Astrocyte (in vitro differentiated cells and primary cell): ENCODE results near the gene MTMR1. TPM values are rescaled to one million over a fixed set of nuclear protein-coding genes. Genes with fewer than 3 reads are reported as not detected.

ENCODE experiments used
- DNase-seq: peaks from one replicate; pipeline ENCODE4 v3.0.0-alpha.2; 2010; ENCODE audit warnings: low read depth
- FAIRE-seq: peaks from 2 replicates; lab custom pipeline; 2011; peaks lifted over from hg19 to GRCh38; lab: Jason Lieb, UNC
- H2AFZ ChIP-seq: 2 replicates; pipeline ENCODE4 v1.6.0; 2012; ENCODE audit warnings: low read depth, low read length, inconsistent platforms
- H3K27ac ChIP-seq: 2 replicates; pipeline ENCODE4 v1.5.1; 2011; ENCODE audit warnings: low read depth, low read length, inconsistent platforms
- H3K27me3 ChIP-seq: 2 replicates; pipeline ENCODE4 v1.6.0; 2011; ENCODE audit warnings: low read length, inconsistent platforms; ENCODE audit not compliant: insufficient read depth
- H3K36me3 ChIP-seq: 2 replicates; pipeline ENCODE4 v1.5.1; 2011; ENCODE audit warnings: low read length, inconsistent platforms; ENCODE audit not compliant: insufficient read depth
- H3K4me1 ChIP-seq: 2 replicates; pipeline ENCODE4 v1.5.1; 2011; ENCODE audit warnings: low read length, inconsistent platforms; ENCODE audit not compliant: insufficient read depth
- H3K4me2 ChIP-seq: 2 replicates; pipeline ENCODE4 v1.6.0; 2012; ENCODE audit warnings: low read length, inconsistent platforms
- H3K4me3 ChIP-seq: 2 replicates; pipeline ENCODE4 v1.5.1; 2011; ENCODE audit warnings: low read depth, mild to moderate bottlenecking, low read length, inconsistent platforms; ENCODE audit not compliant: insufficient read depth
- H3K79me2 ChIP-seq: 2 replicates; pipeline ENCODE4 v1.6.0; 2012; ENCODE audit warnings: mild to moderate bottlenecking, low read length, inconsistent platforms; ENCODE audit not compliant: insufficient read depth
- H3K9ac ChIP-seq: 2 replicates; pipeline ENCODE4 v1.6.0; 2012; ENCODE audit warnings: mild to moderate bottlenecking, low read length, inconsistent platforms
- H3K9me3 ChIP-seq: 2 replicates; pipeline ENCODE4 v1.5.1; 2012; ENCODE audit warnings: low read depth, mild to moderate bottlenecking, low read length, inconsistent platforms; ENCODE audit not compliant: insufficient read depth
- H4K20me1 ChIP-seq: 2 replicates; pipeline ENCODE4 v1.6.0; 2012; ENCODE audit warnings: low read length, inconsistent platforms; ENCODE audit not compliant: insufficient read depth
- H3K27ac Mint-ChIP-seq: one replicate; pipeline ENCODE4 v1.8.0; 2021; ENCODE audit warnings: mild to moderate bottlenecking, mixed read lengths; ENCODE audit not compliant: unreplicated experiment
- H3K27me3 Mint-ChIP-seq: one replicate; pipeline ENCODE4 v1.8.0; 2021; ENCODE audit warnings: low read depth, mixed read lengths; ENCODE audit not compliant: unreplicated experiment
- H3K36me3 Mint-ChIP-seq: one replicate; pipeline ENCODE4 v1.8.0; 2021; ENCODE audit warnings: low read depth, mixed read lengths; ENCODE audit not compliant: unreplicated experiment
- H3K4me1 Mint-ChIP-seq: one replicate; pipeline ENCODE4 v1.8.0; 2021; ENCODE audit warnings: low read depth, mixed read lengths; ENCODE audit not compliant: unreplicated experiment
- H3K4me3 Mint-ChIP-seq: one replicate; pipeline ENCODE4 v1.8.0; 2021; ENCODE audit warnings: mild to moderate bottlenecking, moderate library complexity, mixed read lengths; ENCODE audit not compliant: unreplicated experiment
- H3K9me3 Mint-ChIP-seq: one replicate; pipeline ENCODE4 v1.8.0; 2021; ENCODE audit warnings: mild to moderate bottlenecking, mixed read lengths; ENCODE audit not compliant: unreplicated experiment
- EZH2 ChIP-seq: IDR thresholded peaks from 2 replicates; pipeline ENCODE4 v1.6.1; 2012; ENCODE audit warnings: mild to moderate bottlenecking, low read length, inconsistent platforms; ENCODE audit not compliant: insufficient read depth
- total RNA-seq: library from RNA; stranded (reverse); gene quantifications from 2 replicates; pipeline ENCODE4 v1.2.1, GENCODE V29; 2021
- TF ChIP-seq, protein P1 (sequence below): IDR thresholded peaks from 2 replicates; pipeline ENCODE4 v1.5.1; 2011; ENCODE audit warnings: low read depth, mild to moderate bottlenecking, inconsistent platforms, low read length, moderate library complexity; ENCODE audit not compliant: insufficient read depth

The MTMR1 gene
- total RNA-seq, 1 donor from 2014 or later: 18.6 TPM

- no peak overlapping the region for H2AFZ ChIP-seq
- no peak overlapping the region for H3K27ac ChIP-seq
- no peaks in the 10 kb centered on the region for H3K36me3 ChIP-seq
- Mint-ChIP-seq H3K4me3 (no peak overlapping the region), H3K4me1 (no peaks in the 10 kb centered on the region), H3K9me3 (no peaks in the 10 kb centered on the region), H3K27me3 (no peaks in the 10 kb centered on the region), H3K36me3 (peaks cover 6% of the 10 kb centered on the region), H3K27ac (no peak overlapping the region)
- no peak overlapping the region for H3K4me2 ChIP-seq
- H3K27me3 ChIP-seq: no peaks in the 10 kb centered on the region
- no peaks in the 10 kb centered on the region for H3K4me1 ChIP-seq
- FAIRE-seq: no peak
- no peaks in the 10 kb centered on the region for H4K20me1 ChIP-seq
- TF ChIP-seq, protein P1, sequence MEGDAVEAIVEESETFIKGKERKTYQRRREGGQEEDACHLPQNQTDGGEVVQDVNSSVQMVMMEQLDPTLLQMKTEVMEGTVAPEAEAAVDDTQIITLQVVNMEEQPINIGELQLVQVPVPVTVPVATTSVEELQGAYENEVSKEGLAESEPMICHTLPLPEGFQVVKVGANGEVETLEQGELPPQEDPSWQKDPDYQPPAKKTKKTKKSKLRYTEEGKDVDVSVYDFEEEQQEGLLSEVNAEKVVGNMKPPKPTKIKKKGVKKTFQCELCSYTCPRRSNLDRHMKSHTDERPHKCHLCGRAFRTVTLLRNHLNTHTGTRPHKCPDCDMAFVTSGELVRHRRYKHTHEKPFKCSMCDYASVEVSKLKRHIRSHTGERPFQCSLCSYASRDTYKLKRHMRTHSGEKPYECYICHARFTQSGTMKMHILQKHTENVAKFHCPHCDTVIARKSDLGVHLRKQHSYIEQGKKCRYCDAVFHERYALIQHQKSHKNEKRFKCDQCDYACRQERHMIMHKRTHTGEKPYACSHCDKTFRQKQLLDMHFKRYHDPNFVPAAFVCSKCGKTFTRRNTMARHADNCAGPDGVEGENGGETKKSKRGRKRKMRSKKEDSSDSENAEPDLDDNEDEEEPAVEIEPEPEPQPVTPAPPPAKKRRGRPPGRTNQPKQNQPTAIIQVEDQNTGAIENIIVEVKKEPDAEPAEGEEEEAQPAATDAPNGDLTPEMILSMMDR: no peak
- TF ChIP-seq EZH2: no peak
- no peaks in the 10 kb centered on the region for H3K79me2 ChIP-seq
- H3K9me3 ChIP-seq: no peaks in the 10 kb centered on the region
- no peak for DNase-seq
- H3K4me3 ChIP-seq: no peak overlapping the region
- no peak overlapping the region for H3K9ac ChIP-seq
Observed at GRCh38 chrX:150779385-150779784, 86.2 kb downstream of the MTMR1 start.

DNA sequence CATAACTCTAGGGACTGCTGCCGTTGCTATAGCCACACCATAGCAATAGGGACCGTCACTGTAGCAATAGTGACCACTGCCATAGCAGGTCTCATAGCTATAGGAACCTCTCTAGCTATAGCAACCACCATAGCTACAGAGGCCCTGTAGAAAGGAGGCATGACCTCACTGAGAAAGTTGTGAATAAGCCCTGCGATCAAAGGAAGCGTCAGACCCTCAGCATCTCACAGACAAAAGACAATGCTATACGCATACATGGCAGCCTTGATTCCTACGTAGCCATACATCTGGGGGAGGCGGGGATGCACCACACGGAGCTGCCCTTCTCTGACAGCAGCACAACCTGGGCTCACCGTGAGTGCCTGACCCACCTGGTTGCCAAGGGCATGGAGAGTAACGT is 88.5 kb downstream of the MTMR1 start:
- FAIRE-seq (no peak), DNase-seq (no peak)
- Mint-ChIP-seq H3K27ac (no peak overlapping the region), H3K9me3 (no peaks in the 10 kb centered on the region), H3K4me3 (no peak overlapping the region), H3K36me3 (peaks cover 3% of the 10 kb centered on the region), H3K27me3 (no peaks in the 10 kb centered on the region), H3K4me1 (no peaks in the 10 kb centered on the region)
- Histone ChIP-seq H3K27me3 (no peaks in the 10 kb centered on the region), H3K9ac (no peak overlapping the region), H3K4me2 (no peak overlapping the region), H4K20me1 (no peaks in the 10 kb centered on the region), H3K36me3 (no peaks in the 10 kb centered on the region), H3K27ac (no peak overlapping the region), H3K4me3 (no peak overlapping the region), H3K9me3 (no peaks in the 10 kb centered on the region), H3K79me2 (no peaks in the 10 kb centered on the region), H2AFZ (no peak overlapping the region), H3K4me1 (no peaks in the 10 kb centered on the region)
- TF ChIP-seq, protein P1: no peak
- TF ChIP-seq EZH2: no peak

GRCh38 chrX:150790021-150790420 is 96.8 kb downstream of the MTMR1 start:
- Histone ChIP-seq H3K4me2 (no peak overlapping the region), H2AFZ (no peak overlapping the region), H3K27ac (no peak overlapping the region), H3K9me3 (no peaks in the 10 kb centered on the region), H3K4me3 (no peak overlapping the region), H3K27me3 (no peaks in the 10 kb centered on the region), H4K20me1 (no peaks in the 10 kb centered on the region), H3K79me2 (no peaks in the 10 kb centered on the region), H3K9ac (no peak overlapping the region), H3K4me1 (no peaks in the 10 kb centered on the region), H3K36me3 (peaks cover 2% of the 10 kb centered on the region)
- Mint-ChIP-seq H3K4me1 (no peaks in the 10 kb centered on the region), H3K27ac (no peak overlapping the region), H3K36me3 (peaks cover 9% of the 10 kb centered on the region), H3K4me3 (no peak overlapping the region), H3K27me3 (no peaks in the 10 kb centered on the region), H3K9me3 (no peaks in the 10 kb centered on the region)
- FAIRE-seq (peak; percentile 41), DNase-seq (no peak)
- TF ChIP-seq, protein P1: no peak
- TF ChIP-seq EZH2: no peak
